GM23338 (cell line): ENCODE data around the gene SLC35A3. TPM values are rescaled to one million over a fixed set of nuclear protein-coding genes. Genes with fewer than 3 reads are reported as not detected.

ENCODE experiments used
- ATAC-seq: fragments of 200-7000 bp; cut with Tn5 transposase; 3 replicates; pipeline ENCODE4 v1.9.1; 2020
- DNase-seq: peaks from one replicate; pipeline ENCODE4 v3.0.0-alpha.2; 2015; ENCODE audit warnings: low spot score
- H2AFZ ChIP-seq: fragments of 200-600 bp; sonication (generic); 2 replicates; pipeline ENCODE4 v1.8.0; 2016; ENCODE audit warnings: antibody characterized with exemption, mild to moderate bottlenecking, moderate library complexity
- H3F3A ChIP-seq: fragments of 200-600 bp; sonication (generic); replicated peaks from 2 replicates; pipeline ENCODE4 v1.8.0; 2017; ENCODE audit warnings: antibody characterized with exemption, mixed run types, low read depth
- H3K27ac ChIP-seq: fragments of 200-600 bp; sonication (generic); 2 replicates; pipeline ENCODE4 v1.6.1; 2016; ENCODE audit warnings: low read depth
- H3K27me3 ChIP-seq: fragments of 200-600 bp; sonication (generic); 2 replicates; pipeline ENCODE4 v1.8.0; 2016; ENCODE audit warnings: mild to moderate bottlenecking, mixed run types, moderate library complexity; ENCODE audit not compliant: insufficient read depth
- H3K36me3 ChIP-seq: fragments of 200-600 bp; sonication (generic); 2 replicates; pipeline ENCODE4 v1.8.0; 2016; ENCODE audit warnings: mild to moderate bottlenecking; ENCODE audit not compliant: insufficient read depth
- H3K4me1 ChIP-seq: fragments of 200-600 bp; sonication (generic); 2 replicates; pipeline ENCODE4 v1.8.0; 2016; ENCODE audit warnings: mild to moderate bottlenecking, moderate library complexity; ENCODE audit not compliant: insufficient read depth
- H3K4me2 ChIP-seq: fragments of 200-600 bp; sonication (generic); 2 replicates; pipeline ENCODE4 v1.7.1; 2017; ENCODE audit warnings: mixed run types
- H3K4me3 ChIP-seq: fragments of 200-600 bp; sonication (generic); 2 replicates; pipeline ENCODE4 v1.6.1; 2016; ENCODE audit warnings: mixed run types
- H3K79me2 ChIP-seq: fragments of 200-600 bp; sonication (generic); replicated peaks from 2 replicates; pipeline ENCODE4 v1.8.0; 2017; ENCODE audit warnings: mild to moderate bottlenecking; ENCODE audit not compliant: insufficient read depth
- H3K9me2 ChIP-seq: fragments of 200-600 bp; sonication (generic); 2 replicates; pipeline ENCODE4 v1.8.0; 2017; ENCODE audit not compliant: insufficient read depth
- H4K20me1 ChIP-seq: fragments of 200-600 bp; sonication (generic); replicated peaks from 2 replicates; pipeline ENCODE4 v1.8.0; 2017; ENCODE audit warnings: mild to moderate bottlenecking; ENCODE audit not compliant: insufficient read depth
- H3K27ac Mint-ChIP-seq: 2 replicates; pipeline ENCODE4 v1.8.0; 2020; ENCODE audit warnings: inconsistent platforms, mild to moderate bottlenecking, moderate library complexity, mixed read lengths
- H3K27me3 Mint-ChIP-seq: 3 replicates; pipeline ENCODE4 v1.8.0; 2022; ENCODE audit warnings: low read depth, mild to moderate bottlenecking, moderate library complexity, mixed read lengths, inconsistent platforms; ENCODE audit not compliant: insufficient read depth, poor library complexity
- H3K36me3 Mint-ChIP-seq: 3 replicates; pipeline ENCODE4 v1.8.0; 2021; ENCODE audit warnings: low read depth, mild to moderate bottlenecking, inconsistent platforms, moderate library complexity, mixed read lengths
- H3K4me1 Mint-ChIP-seq: 3 replicates; pipeline ENCODE4 v1.8.0; 2020; ENCODE audit warnings: mild to moderate bottlenecking, inconsistent platforms, mixed read lengths
- H3K4me3 Mint-ChIP-seq: 3 replicates; pipeline ENCODE4 v1.8.0; 2021; ENCODE audit warnings: moderate library complexity, mild to moderate bottlenecking, inconsistent platforms, mixed read lengths
- H3K9me3 Mint-ChIP-seq: 3 replicates; pipeline ENCODE4 v1.8.0; 2020; ENCODE audit warnings: moderate library complexity, mild to moderate bottlenecking, inconsistent platforms, mixed read lengths
- CREB1 ChIP-seq: fragments of 250-450 bp; sonication (Bioruptor Pico); IDR thresholded peaks from 2 replicates; pipeline ENCODE4 v1.5.0; 2020; ENCODE audit warnings: low read depth, mild to moderate bottlenecking, moderate library complexity
- ETS1 ChIP-seq: IDR thresholded peaks from 2 replicates; pipeline ENCODE4 v1.6.1; 2016; ENCODE audit warnings: antibody characterized with exemption
- EZH2 ChIP-seq: fragments of 200-600 bp; sonication (generic); IDR thresholded peaks from one replicate; pipeline ENCODE4 v1.8.0; 2017; ENCODE audit warnings: antibody characterized with exemption, mild to moderate bottlenecking, low read depth; ENCODE audit not compliant: unreplicated experiment
- EZH2phosphoT487 ChIP-seq: fragments of 200-600 bp; sonication (generic); IDR thresholded peaks from one replicate; pipeline ENCODE4 v1.8.1; 2018; ENCODE audit warnings: antibody characterized with exemption; ENCODE audit not compliant: unreplicated experiment
- JUNB ChIP-seq: IDR thresholded peaks from one replicate; pipeline ENCODE4 v1.6.1; 2016; ENCODE audit warnings: antibody characterized with exemption; ENCODE audit not compliant: unreplicated experiment
- NANOG ChIP-seq: IDR thresholded peaks from 2 replicates; pipeline ENCODE4 v1.6.1; 2016; ENCODE audit warnings: antibody characterized with exemption, borderline replicate concordance
- POLR2AphosphoS5 ChIP-seq: IDR thresholded peaks from 2 replicates; pipeline ENCODE4 v1.6.1; 2016; ENCODE audit warnings: antibody characterized with exemption, low read depth
- REST ChIP-seq: IDR thresholded peaks from one replicate; pipeline ENCODE4 v1.6.1; 2018; ENCODE audit warnings: antibody characterized with exemption; ENCODE audit not compliant: unreplicated experiment
- STAT1 ChIP-seq: IDR thresholded peaks from one replicate; pipeline ENCODE4 v1.6.1; 2016; ENCODE audit warnings: antibody characterized with exemption; ENCODE audit not compliant: unreplicated experiment
- ZNF114 ChIP-seq: fragments of 250-450 bp; sonication (Bioruptor Pico); IDR thresholded peaks from 2 replicates; pipeline ENCODE4 v1.5.0; 2020; ENCODE audit warnings: mild to moderate bottlenecking, moderate library complexity
- ZNF331 ChIP-seq: fragments of 250-450 bp; sonication (Bioruptor Pico); IDR thresholded peaks from 2 replicates; pipeline ENCODE4 v1.5.0; 2020; ENCODE audit warnings: low read depth, mild to moderate bottlenecking, moderate library complexity
- polyA plus RNA-seq: library from polyadenylated mRNA; unstranded; fragments of >200 nt; fragmentation: Nextera tagmentation; extraction: Ambion mirVana; gene quantifications from 2 replicates; pipeline ENCODE4 v1.2.1, GENCODE V29; 2016
- total RNA-seq: library from RNA; depleted of rRNA; stranded (reverse); fragments of >200 nt; shearing (Covaris generic); gene quantifications from 2 replicates; pipeline ENCODE4 v1.2.3, GENCODE V29; 2014
- TF ChIP-seq, protein P1 (sequence below): fragments of 250-450 bp; sonication (Bioruptor Pico); IDR thresholded peaks from 2 replicates; pipeline ENCODE4 v1.5.0; 2020; ENCODE audit warnings: mild to moderate bottlenecking, moderate library complexity
- TF ChIP-seq, protein P2 (sequence below), 2 experiments: fragments of 200-600 bp in 1 of 2; sonication (generic) in 1 of 2; conservative IDR thresholded peaks; 2 replicates each; pipeline versions ENCODE4 v1.5.1 to v1.6.1; 2016 to 2017; ENCODE audit warnings: antibody characterized with exemption in 2 of 2, low read depth in 2 of 2, mild to moderate bottlenecking in 2 of 2, moderate library complexity in 1 of 2

SLC35A3 gene
- total and polyA plus RNA-seq, 2 experiments from 2014 or later = 7.6 to 27.2 TPM

GRCh38 chr1:99956755-99957154 is 13.0 kb upstream of the SLC35A3 start:
- no peak for TF ChIP-seq REST
- TF ChIP-seq STAT1 = no peak
- TF ChIP-seq ETS1 = no peak
- TF ChIP-seq ZNF331 = no peak
- TF ChIP-seq EZH2 = no peak
- TF ChIP-seq JUNB = no peak
- no peak for TF ChIP-seq POLR2AphosphoS5
- TF ChIP-seq, protein P1, sequence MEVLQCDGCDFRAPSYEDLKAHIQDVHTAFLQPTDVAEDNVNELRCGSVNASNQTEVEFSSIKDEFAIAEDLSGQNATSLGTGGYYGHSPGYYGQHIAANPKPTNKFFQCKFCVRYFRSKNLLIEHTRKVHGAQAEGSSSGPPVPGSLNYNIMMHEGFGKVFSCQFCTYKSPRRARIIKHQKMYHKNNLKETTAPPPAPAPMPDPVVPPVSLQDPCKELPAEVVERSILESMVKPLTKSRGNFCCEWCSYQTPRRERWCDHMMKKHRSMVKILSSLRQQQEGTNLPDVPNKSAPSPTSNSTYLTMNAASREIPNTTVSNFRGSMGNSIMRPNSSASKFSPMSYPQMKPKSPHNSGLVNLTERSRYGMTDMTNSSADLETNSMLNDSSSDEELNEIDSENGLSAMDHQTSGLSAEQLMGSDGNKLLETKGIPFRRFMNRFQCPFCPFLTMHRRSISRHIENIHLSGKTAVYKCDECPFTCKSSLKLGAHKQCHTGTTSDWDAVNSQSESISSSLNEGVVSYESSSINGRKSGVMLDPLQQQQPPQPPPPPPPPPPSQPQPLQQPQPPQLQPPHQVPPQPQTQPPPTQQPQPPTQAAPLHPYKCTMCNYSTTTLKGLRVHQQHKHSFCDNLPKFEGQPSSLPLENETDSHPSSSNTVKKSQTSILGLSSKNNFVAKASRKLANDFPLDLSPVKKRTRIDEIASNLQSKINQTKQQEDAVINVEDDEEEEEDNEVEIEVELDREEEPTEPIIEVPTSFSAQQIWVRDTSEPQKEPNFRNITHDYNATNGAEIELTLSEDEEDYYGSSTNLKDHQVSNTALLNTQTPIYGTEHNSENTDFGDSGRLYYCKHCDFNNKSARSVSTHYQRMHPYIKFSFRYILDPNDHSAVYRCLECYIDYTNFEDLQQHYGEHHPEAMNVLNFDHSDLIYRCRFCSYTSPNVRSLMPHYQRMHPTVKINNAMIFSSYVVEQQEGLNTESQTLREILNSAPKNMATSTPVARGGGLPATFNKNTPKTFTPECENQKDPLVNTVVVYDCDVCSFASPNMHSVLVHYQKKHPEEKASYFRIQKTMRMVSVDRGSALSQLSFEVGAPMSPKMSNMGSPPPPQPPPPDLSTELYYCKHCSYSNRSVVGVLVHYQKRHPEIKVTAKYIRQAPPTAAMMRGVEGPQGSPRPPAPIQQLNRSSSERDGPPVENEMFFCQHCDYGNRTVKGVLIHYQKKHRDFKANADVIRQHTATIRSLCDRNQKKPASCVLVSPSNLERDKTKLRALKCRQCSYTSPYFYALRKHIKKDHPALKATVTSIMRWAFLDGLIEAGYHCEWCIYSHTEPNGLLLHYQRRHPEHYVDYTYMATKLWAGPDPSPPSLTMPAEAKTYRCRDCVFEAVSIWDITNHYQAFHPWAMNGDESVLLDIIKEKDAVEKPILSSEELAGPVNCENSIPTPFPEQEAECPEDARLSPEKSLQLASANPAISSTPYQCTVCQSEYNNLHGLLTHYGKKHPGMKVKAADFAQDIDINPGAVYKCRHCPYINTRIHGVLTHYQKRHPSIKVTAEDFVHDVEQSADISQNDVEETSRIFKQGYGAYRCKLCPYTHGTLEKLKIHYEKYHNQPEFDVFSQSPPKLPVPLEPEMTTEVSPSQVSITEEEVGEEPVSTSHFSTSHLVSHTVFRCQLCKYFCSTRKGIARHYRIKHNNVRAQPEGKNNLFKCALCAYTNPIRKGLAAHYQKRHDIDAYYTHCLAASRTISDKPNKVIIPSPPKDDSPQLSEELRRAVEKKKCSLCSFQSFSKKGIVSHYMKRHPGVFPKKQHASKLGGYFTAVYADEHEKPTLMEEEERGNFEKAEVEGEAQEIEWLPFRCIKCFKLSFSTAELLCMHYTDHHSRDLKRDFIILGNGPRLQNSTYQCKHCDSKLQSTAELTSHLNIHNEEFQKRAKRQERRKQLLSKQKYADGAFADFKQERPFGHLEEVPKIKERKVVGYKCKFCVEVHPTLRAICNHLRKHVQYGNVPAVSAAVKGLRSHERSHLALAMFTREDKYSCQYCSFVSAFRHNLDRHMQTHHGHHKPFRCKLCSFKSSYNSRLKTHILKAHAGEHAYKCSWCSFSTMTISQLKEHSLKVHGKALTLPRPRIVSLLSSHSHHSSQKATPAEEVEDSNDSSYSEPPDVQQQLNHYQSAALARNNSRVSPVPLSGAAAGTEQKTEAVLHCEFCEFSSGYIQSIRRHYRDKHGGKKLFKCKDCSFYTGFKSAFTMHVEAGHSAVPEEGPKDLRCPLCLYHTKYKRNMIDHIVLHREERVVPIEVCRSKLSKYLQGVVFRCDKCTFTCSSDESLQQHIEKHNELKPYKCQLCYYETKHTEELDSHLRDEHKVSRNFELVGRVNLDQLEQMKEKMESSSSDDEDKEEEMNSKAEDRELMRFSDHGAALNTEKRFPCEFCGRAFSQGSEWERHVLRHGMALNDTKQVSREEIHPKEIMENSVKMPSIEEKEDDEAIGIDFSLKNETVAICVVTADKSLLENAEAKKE = no peak
- TF ChIP-seq ZNF114 (CRISPR knock-in tag) = no peak
- TF ChIP-seq, protein P2, sequence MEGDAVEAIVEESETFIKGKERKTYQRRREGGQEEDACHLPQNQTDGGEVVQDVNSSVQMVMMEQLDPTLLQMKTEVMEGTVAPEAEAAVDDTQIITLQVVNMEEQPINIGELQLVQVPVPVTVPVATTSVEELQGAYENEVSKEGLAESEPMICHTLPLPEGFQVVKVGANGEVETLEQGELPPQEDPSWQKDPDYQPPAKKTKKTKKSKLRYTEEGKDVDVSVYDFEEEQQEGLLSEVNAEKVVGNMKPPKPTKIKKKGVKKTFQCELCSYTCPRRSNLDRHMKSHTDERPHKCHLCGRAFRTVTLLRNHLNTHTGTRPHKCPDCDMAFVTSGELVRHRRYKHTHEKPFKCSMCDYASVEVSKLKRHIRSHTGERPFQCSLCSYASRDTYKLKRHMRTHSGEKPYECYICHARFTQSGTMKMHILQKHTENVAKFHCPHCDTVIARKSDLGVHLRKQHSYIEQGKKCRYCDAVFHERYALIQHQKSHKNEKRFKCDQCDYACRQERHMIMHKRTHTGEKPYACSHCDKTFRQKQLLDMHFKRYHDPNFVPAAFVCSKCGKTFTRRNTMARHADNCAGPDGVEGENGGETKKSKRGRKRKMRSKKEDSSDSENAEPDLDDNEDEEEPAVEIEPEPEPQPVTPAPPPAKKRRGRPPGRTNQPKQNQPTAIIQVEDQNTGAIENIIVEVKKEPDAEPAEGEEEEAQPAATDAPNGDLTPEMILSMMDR (conservative IDR thresholded peaks at IDR 0.05; ENCODE audit: low read depth in 2 of 2) = no peak
- no peak for TF ChIP-seq CREB1 (CRISPR knock-in tag)
- no peak for TF ChIP-seq NANOG
- no peak for TF ChIP-seq EZH2phosphoT487
- H2AFZ ChIP-seq = no peak overlapping the region
- H3K79me2 ChIP-seq = no peaks in the 10 kb centered on the region
- H3K9me2 ChIP-seq = no peaks in the 10 kb centered on the region
- no peak overlapping the region for H3K27ac ChIP-seq
- Mint-ChIP-seq H3K36me3 (peaks cover 4% of the 10 kb centered on the region; the same call in 1 of the 3 replicates), H3K4me3 (no peak overlapping the region), H3K4me1 (peaks cover 6% of the 10 kb centered on the region; the same call in 2 of the 3 replicates), H3K27ac (no peak overlapping the region), H3K9me3 (peaks cover 7% of the 10 kb centered on the region; the same call in 2 of the 3 replicates), H3K27me3 (no peaks in the 10 kb centered on the region)
- H3K4me2 ChIP-seq = no peak overlapping the region
- ATAC-seq = no peak
- no peak for DNase-seq
- no peaks in the 10 kb centered on the region for H3F3A ChIP-seq
- no peaks in the 10 kb centered on the region for H3K27me3 ChIP-seq
- H3K36me3 ChIP-seq = no peaks in the 10 kb centered on the region
- H4K20me1 ChIP-seq = no peaks in the 10 kb centered on the region
- H3K4me3 ChIP-seq = no peak overlapping the region
- peaks cover 6% of the 10 kb centered on the region; the same call in 1 of the 2 replicates for H3K4me1 ChIP-seq
